ENCODE measurements around the gene APCDD1L. TPM values are rescaled to one million over a fixed set of nuclear protein-coding genes. Genes with fewer than 3 reads are reported as not detected.

The APCDD1L gene
- polyA plus RNA-seq, 1 donor from 2014 or later: not detected

GRCh38 chr20:58498470-58499068 lies 16.6 kb downstream of the APCDD1L start:
- H3K4me2 ChIP-seq (ENCODE audit: low read length): no peak overlapping the region
- no peaks in the 10 kb centered on the region for H4K20me1 ChIP-seq (ENCODE audit: insufficient read depth)
- H3K4me3 ChIP-seq (ENCODE audit: low read length): no peak overlapping the region
- no peak overlapping the region for H3K27ac ChIP-seq (ENCODE audit: low read length)
- H3K9ac ChIP-seq (ENCODE audit: low read length): no peak overlapping the region
- no peaks in the 10 kb centered on the region for H3K36me3 ChIP-seq (ENCODE audit: insufficient read depth, low read length)
- H3K27me3 ChIP-seq (ENCODE audit: insufficient read depth, low read depth, low read length): no peaks in the 10 kb centered on the region
- no peak overlapping the region for H2AFZ ChIP-seq (ENCODE audit: low read depth, low read length)
- no peaks in the 10 kb centered on the region for H3K9me2 ChIP-seq (ENCODE audit: insufficient read depth, low read length)
- no peaks in the 10 kb centered on the region for H3K9me3 ChIP-seq (ENCODE audit: low read length)
- no peaks in the 10 kb centered on the region for H3F3A ChIP-seq (ENCODE audit: insufficient read depth, low read length, poor library complexity, severe bottlenecking)
- no peaks in the 10 kb centered on the region for H3K79me2 ChIP-seq (replicated peaks; ENCODE audit: insufficient read depth, low read length)
- TF ChIP-seq MXI1 (conservative IDR thresholded peaks at IDR 0.05; ENCODE audit: poor library complexity, severe bottlenecking) (no peak), EZH2 (IDR thresholded peaks at IDR 0.05; ENCODE audit: borderline replicate concordance, insufficient read depth, low read length, poor library complexity, severe bottlenecking) (no peak), POLR2AphosphoS5 (IDR thresholded peaks at IDR 0.05) (no peak), REST (IDR thresholded peaks at IDR 0.05; ENCODE audit: borderline replicate concordance) (no peak), RAD21 (conservative IDR thresholded peaks at IDR 0.05) (no peak), TAF1 (IDR thresholded peaks at IDR 0.05; ENCODE audit: low read depth) (no peak), SMC3 (conservative IDR thresholded peaks at IDR 0.05; ENCODE audit: poor library complexity) (no peak), EP300 (conservative IDR thresholded peaks at IDR 0.05; ENCODE audit: poor library complexity, severe bottlenecking) (no peak)
- TF ChIP-seq, protein P1, sequence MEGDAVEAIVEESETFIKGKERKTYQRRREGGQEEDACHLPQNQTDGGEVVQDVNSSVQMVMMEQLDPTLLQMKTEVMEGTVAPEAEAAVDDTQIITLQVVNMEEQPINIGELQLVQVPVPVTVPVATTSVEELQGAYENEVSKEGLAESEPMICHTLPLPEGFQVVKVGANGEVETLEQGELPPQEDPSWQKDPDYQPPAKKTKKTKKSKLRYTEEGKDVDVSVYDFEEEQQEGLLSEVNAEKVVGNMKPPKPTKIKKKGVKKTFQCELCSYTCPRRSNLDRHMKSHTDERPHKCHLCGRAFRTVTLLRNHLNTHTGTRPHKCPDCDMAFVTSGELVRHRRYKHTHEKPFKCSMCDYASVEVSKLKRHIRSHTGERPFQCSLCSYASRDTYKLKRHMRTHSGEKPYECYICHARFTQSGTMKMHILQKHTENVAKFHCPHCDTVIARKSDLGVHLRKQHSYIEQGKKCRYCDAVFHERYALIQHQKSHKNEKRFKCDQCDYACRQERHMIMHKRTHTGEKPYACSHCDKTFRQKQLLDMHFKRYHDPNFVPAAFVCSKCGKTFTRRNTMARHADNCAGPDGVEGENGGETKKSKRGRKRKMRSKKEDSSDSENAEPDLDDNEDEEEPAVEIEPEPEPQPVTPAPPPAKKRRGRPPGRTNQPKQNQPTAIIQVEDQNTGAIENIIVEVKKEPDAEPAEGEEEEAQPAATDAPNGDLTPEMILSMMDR (IDR thresholded peaks at IDR 0.05; ENCODE audit: poor library complexity, severe bottlenecking): no peak

DNA sequence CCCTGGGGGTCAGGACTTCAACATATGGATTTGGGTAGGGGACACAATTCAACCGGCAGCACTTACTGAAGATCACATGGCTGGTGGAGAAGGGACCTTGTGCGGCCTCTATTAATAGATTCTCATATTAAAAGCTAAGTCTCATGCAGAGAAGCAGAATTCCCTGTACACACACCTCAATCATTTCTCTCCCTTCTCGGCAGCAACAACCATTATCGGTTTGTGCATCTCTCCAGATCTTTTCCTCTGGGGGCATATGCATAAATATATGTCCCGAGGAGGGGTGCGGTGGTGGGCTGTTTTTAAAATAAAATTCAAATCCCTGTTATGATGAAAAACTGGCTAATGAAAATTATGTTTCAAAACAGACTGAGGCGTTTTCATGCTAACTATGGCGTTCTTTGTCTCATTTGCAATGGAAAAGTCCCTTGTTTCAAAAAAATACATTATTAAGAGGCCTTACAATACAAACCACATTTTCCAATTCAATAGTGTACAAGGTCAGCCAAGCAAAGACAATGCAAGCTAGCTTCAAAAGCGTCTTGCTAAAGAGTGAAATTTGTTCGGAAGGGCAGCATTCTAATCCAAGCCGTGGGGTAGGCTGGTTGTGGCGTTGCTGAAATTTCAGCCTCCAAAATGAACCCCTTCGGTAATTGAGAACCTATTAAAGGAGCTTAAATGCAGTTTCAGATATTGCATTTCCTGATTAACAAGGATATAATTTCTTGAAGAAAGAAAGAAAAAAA lies 17.3 kb downstream of the APCDD1L start:
- H3K27ac ChIP-seq (ENCODE audit: low read length): no peak overlapping the region

More for the DNA sequence above, 17.3 kb downstream of the APCDD1L start:
- Histone ChIP-seq H3K27me3 (ENCODE audit: insufficient read depth, low read depth, low read length) (no peaks in the 10 kb centered on the region), H3K79me2 (replicated peaks; ENCODE audit: insufficient read depth, low read length) (no peaks in the 10 kb centered on the region), H3K9ac (ENCODE audit: low read length) (no peak overlapping the region), H3F3A (ENCODE audit: insufficient read depth, low read length, poor library complexity, severe bottlenecking) (no peaks in the 10 kb centered on the region), H3K4me2 (ENCODE audit: low read length) (no peak overlapping the region), H3K9me3 (ENCODE audit: low read length) (no peaks in the 10 kb centered on the region), H4K20me1 (ENCODE audit: insufficient read depth) (no peaks in the 10 kb centered on the region), H2AFZ (ENCODE audit: low read depth, low read length) (no peak overlapping the region), H3K36me3 (ENCODE audit: insufficient read depth, low read length) (no peaks in the 10 kb centered on the region), H3K4me3 (ENCODE audit: low read length) (no peak overlapping the region), H3K9me2 (ENCODE audit: insufficient read depth, low read length) (no peaks in the 10 kb centered on the region)
- no peak for TF ChIP-seq TAF1 (IDR thresholded peaks at IDR 0.05; ENCODE audit: low read depth)
- TF ChIP-seq POLR2AphosphoS5 (IDR thresholded peaks at IDR 0.05): no peak
- TF ChIP-seq, protein P1 (IDR thresholded peaks at IDR 0.05; ENCODE audit: poor library complexity, severe bottlenecking): no peak
- TF ChIP-seq SMC3 (conservative IDR thresholded peaks at IDR 0.05; ENCODE audit: poor library complexity): no peak
- no peak for TF ChIP-seq EP300 (conservative IDR thresholded peaks at IDR 0.05; ENCODE audit: poor library complexity, severe bottlenecking)
- no peak for TF ChIP-seq MXI1 (conservative IDR thresholded peaks at IDR 0.05; ENCODE audit: poor library complexity, severe bottlenecking)
- no peak for TF ChIP-seq REST (IDR thresholded peaks at IDR 0.05; ENCODE audit: borderline replicate concordance)
- no peak for TF ChIP-seq RAD21 (conservative IDR thresholded peaks at IDR 0.05)
- no peak for TF ChIP-seq EZH2 (IDR thresholded peaks at IDR 0.05; ENCODE audit: borderline replicate concordance, insufficient read depth, low read length, poor library complexity, severe bottlenecking)

All from neural cell (in vitro differentiated cells).